ENCODE data around the gene KCND3. TPM values are rescaled to one million over a fixed set of nuclear protein-coding genes. Genes with fewer than 3 reads are reported as not detected.

The KCND3 gene
- total RNA-seq, 2 experiments from 2014 or later, result not detected

- no peak for DNase-seq
- POLR2A ChIA-PET, result no interaction called here
- H3K36me3 Mint-ChIP-seq (ENCODE audit: low read depth), result no peaks in the 10 kb centered on the region
- H3K27me3 Mint-ChIP-seq, result peaks cover 25% of the 10 kb centered on the region
- no peak overlapping the region for H3K4me3 Mint-ChIP-seq
- H3K27ac Mint-ChIP-seq, result no peak overlapping the region
- no peaks in the 10 kb centered on the region for H3K9me3 Mint-ChIP-seq
- no peaks in the 10 kb centered on the region for H3K4me1 Mint-ChIP-seq
- CTCF ChIA-PET, result no interaction called here
These were observed 167.3 kb downstream of the KCND3 start for GRCh38 chr1:111822138-111822537.

GRCh38 chr1:111821121-111821745 lies 168.2 kb downstream of the KCND3 start:
- H3K9me3 Mint-ChIP-seq, result no peaks in the 10 kb centered on the region
- no peaks in the 10 kb centered on the region for H3K36me3 Mint-ChIP-seq (ENCODE audit: low read depth)
- ChIA-PET POLR2A (interaction anchor here (0.6 kb wide), 1 partner anchor 241 kb away, joined by 3 read pairs; no protein-coding TSS in a partner anchor), CTCF (no interaction called here)
- H3K27me3 Mint-ChIP-seq, result peaks cover 25% of the 10 kb centered on the region
- no peak overlapping the region for H3K27ac Mint-ChIP-seq
- no peaks in the 10 kb centered on the region for H3K4me1 Mint-ChIP-seq
- no peak overlapping the region for H3K4me3 Mint-ChIP-seq
- no peak for DNase-seq

DNA sequence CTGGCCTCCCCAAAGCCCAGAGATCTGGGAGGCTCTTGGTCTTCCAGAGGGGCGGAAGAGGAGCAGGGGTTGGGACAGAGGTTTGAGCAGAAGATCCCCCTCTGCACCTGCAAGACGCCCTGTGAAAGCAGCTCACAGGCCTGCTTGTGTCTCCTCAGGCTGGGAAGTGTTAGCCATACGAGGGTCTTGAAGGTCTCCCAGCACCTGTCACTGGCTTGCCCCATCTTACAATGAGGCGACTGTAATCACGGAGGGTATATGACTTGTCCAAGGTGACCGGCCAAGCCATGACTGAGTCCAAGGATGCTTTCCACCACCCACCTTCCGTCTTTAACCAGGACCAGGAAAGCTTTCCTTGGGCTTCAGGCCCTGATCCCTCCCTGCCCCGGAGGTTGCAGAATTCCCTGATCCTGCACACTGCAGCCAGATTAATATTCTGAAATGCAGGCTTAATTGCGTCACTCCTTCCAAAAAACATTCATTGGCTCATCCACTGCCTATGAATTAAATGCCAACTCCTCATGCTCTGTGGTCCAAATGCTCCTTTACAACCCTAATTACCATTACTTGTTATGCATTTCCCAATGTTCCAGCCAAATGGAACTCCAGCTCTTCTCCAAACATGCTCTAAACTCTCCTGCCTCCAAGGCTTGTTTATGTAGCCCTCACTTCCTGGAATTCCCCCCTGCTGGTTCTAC lies 169.8 kb downstream of the KCND3 start:
- no peaks in the 10 kb centered on the region for H3K36me3 Mint-ChIP-seq (ENCODE audit: low read depth)
- no peak overlapping the region for H3K4me3 Mint-ChIP-seq
- no peak for DNase-seq
- H3K27me3 Mint-ChIP-seq, result peaks cover 17% of the 10 kb centered on the region
- no peaks in the 10 kb centered on the region for H3K9me3 Mint-ChIP-seq
- CTCF ChIA-PET, result no interaction called here
- H3K27ac Mint-ChIP-seq, result no peak overlapping the region
- POLR2A ChIA-PET, result no interaction called here
- no peaks in the 10 kb centered on the region for H3K4me1 Mint-ChIP-seq

DNA sequence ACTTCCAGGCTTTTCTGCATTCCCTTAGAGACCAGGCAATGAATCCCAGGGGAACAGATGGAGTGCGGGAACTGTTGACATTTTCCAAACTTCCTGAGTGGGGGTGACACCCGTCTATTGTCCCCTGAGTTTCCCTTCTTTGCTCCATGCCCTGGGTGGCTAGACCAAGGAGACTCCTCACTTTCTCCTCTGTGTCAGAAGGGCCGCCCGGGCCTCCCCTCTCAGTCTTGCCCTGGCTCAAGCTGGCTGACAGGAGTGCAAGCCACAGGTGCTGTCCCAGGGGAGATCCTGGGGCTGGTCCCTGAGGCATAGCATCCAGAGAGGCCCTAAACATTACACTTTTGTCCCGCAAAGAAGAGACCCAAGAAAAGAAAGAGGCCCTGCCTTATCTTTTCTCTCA lies 170.9 kb downstream of the KCND3 start:
- no peak for DNase-seq
- no peaks in the 10 kb centered on the region for H3K36me3 Mint-ChIP-seq (ENCODE audit: low read depth)
- ChIA-PET CTCF (interaction anchor here (0.5 kb wide), 1 partner anchor 212 kb away, joined by 3 read pairs; no protein-coding TSS in a partner anchor), POLR2A (no interaction called here)
- H3K4me1 Mint-ChIP-seq, result no peaks in the 10 kb centered on the region
- no peak overlapping the region for H3K27ac Mint-ChIP-seq
- H3K9me3 Mint-ChIP-seq, result no peaks in the 10 kb centered on the region
- peaks cover 12% of the 10 kb centered on the region for H3K27me3 Mint-ChIP-seq
- no peak overlapping the region for H3K4me3 Mint-ChIP-seq

DNA sequence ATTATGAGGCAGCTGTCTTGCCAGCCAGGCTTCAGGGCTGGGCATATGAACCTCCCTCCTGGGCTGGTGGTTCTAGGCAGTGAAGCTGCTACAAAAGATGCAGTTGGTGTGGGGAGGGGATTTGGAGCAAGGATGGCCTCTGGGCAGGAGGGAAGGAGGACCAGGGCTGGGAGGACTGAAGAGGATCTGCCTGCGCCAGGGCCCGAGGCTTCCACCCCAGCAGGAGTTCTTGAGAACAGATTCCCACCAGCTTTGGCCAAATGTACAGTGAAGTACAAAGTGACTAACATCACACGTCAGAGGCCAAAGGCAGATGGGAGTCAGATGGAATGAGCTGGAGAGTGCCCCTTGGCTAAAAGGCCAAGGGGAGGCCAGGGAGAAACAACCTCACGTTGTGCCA lies 171.4 kb downstream of the KCND3 start:
- ChIA-PET POLR2A (no interaction called here), CTCF (no interaction called here)
- no peaks in the 10 kb centered on the region for H3K9me3 Mint-ChIP-seq
- H3K27ac Mint-ChIP-seq, result no peak overlapping the region
- no peaks in the 10 kb centered on the region for H3K4me1 Mint-ChIP-seq
- no peaks in the 10 kb centered on the region for H3K36me3 Mint-ChIP-seq (ENCODE audit: low read depth)
- peaks cover 12% of the 10 kb centered on the region for H3K27me3 Mint-ChIP-seq
- no peak overlapping the region for H3K4me3 Mint-ChIP-seq
- DNase-seq, result no peak

GRCh38 chr1:111814642-111815041 lies 174.8 kb downstream of the KCND3 start:
- CTCF ChIA-PET, result no interaction called here
- H3K27ac Mint-ChIP-seq, result no peak overlapping the region
- H3K36me3 Mint-ChIP-seq (ENCODE audit: low read depth), result no peaks in the 10 kb centered on the region
- POLR2A ChIA-PET, result no interaction called here
- DNase-seq, result no peak
- H3K9me3 Mint-ChIP-seq, result no peaks in the 10 kb centered on the region
- H3K4me3 Mint-ChIP-seq, result no peak overlapping the region
- H3K27me3 Mint-ChIP-seq, result peaks cover 4% of the 10 kb centered on the region
- no peaks in the 10 kb centered on the region for H3K4me1 Mint-ChIP-seq

- no peaks in the 10 kb centered on the region for H3K4me1 Mint-ChIP-seq
- ChIA-PET POLR2A (no interaction called here), CTCF (no interaction called here)
- H3K27me3 Mint-ChIP-seq, result peaks cover 4% of the 10 kb centered on the region
- no peak overlapping the region for H3K27ac Mint-ChIP-seq
- H3K36me3 Mint-ChIP-seq (ENCODE audit: low read depth), result no peaks in the 10 kb centered on the region
- H3K9me3 Mint-ChIP-seq, result no peaks in the 10 kb centered on the region
- no peak for DNase-seq
- H3K4me3 Mint-ChIP-seq, result no peak overlapping the region
These were observed 175.2 kb downstream of the KCND3 start for GRCh38 chr1:111814305-111814628.

DNA sequence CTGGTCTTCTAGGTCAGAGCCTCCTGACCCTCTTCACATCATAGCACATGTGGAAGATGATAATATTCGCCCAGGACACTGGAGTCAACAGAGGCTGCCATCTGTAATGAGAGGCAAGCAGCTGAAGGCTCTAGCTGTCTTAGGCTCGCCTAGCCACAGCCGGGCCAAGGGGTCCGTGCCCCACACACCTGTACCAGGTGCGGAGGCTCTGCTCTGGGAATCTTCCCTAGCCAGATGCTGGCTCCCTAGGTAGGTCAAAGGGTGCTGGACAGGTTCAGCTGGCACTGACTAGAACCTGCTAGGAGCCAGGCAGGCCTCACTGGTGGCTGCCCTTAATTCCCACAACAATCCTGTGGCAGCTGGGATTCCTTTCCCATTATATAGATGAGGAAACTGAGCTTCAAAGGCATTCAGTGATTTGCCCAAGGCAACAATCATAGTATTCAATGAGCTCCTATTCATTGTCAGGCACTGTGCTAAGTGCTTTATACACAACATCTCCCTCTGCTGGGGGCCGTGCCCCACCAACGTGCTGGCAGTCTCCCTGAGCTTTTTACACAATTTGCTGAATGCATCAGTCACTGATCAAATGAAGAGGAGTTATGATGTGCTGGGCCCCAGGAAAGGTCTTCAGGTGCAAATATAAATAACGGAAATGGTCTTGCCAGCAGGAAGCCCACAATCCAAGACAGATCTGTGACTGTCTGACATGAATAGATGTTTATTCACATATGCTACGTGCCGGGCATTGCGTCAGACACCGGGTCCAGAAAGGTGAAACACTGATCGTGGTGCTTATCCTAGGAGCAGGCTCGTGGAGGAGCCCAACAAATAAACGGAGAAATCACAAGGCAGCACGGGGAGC lies 175.8 kb downstream of the KCND3 start:
- Mint-ChIP-seq H3K4me1 (no peaks in the 10 kb centered on the region), H3K27ac (no peak overlapping the region), H3K27me3 (peaks cover 2% of the 10 kb centered on the region), H3K4me3 (no peak overlapping the region), H3K9me3 (no peaks in the 10 kb centered on the region), H3K36me3 (ENCODE audit: low read depth) (no peaks in the 10 kb centered on the region)
- POLR2A ChIA-PET, result no interaction called here
- no peak for DNase-seq
- CTCF ChIA-PET, result no interaction called here

- H3K27me3 Mint-ChIP-seq, result peaks cover 5% of the 10 kb centered on the region
- no peak overlapping the region for H3K27ac Mint-ChIP-seq
- no peaks in the 10 kb centered on the region for H3K36me3 Mint-ChIP-seq (ENCODE audit: low read depth)
- no peaks in the 10 kb centered on the region for H3K4me1 Mint-ChIP-seq
- H3K9me3 Mint-ChIP-seq, result no peaks in the 10 kb centered on the region
- no peak overlapping the region for H3K4me3 Mint-ChIP-seq
- DNase-seq, result no peak
- POLR2A ChIA-PET, result no interaction called here
- CTCF ChIA-PET, result no interaction called here
These were observed 177.2 kb downstream of the KCND3 start for GRCh38 chr1:111812306-111812705.

- ChIA-PET CTCF (no interaction called here), POLR2A (no interaction called here)
- no peak overlapping the region for H3K27ac Mint-ChIP-seq
- no peaks in the 10 kb centered on the region for H3K36me3 Mint-ChIP-seq (ENCODE audit: low read depth)
- H3K4me3 Mint-ChIP-seq, result no peak overlapping the region
- H3K9me3 Mint-ChIP-seq, result no peaks in the 10 kb centered on the region
- no peak for DNase-seq
- no peaks in the 10 kb centered on the region for H3K4me1 Mint-ChIP-seq
- peaks cover 5% of the 10 kb centered on the region for H3K27me3 Mint-ChIP-seq
These were observed 177.6 kb downstream of the KCND3 start for GRCh38 chr1:111811891-111812290.

DNA sequence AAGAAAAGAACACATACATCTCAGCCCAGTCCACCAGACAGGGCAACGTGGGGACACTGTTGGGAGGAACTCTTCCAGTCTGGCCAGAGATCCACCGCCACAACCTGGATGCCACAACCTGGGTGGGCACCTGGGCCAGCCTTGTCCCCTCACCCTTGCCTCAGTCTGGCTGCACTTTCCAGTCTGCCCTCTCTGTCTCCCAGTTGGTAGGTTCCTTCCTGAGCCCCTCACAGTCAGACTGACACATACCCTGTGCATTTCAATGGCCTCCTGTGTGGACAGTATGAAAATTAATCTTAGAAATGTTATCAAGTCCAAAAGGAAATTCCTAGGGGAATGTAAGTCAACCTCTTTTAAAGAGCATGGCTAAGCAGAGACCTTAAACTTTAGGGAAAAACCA lies 184.2 kb downstream of the KCND3 start:
- Mint-ChIP-seq H3K27ac (no peak overlapping the region), H3K36me3 (ENCODE audit: low read depth) (no peaks in the 10 kb centered on the region), H3K4me1 (no peaks in the 10 kb centered on the region), H3K9me3 (no peaks in the 10 kb centered on the region), H3K4me3 (no peak overlapping the region), H3K27me3 (peaks cover 5% of the 10 kb centered on the region)
- CTCF ChIA-PET, result no interaction called here
- POLR2A ChIA-PET, result no interaction called here
- no peak for DNase-seq

GRCh38 chr1:111804776-111805175 lies 184.7 kb downstream of the KCND3 start:
- POLR2A ChIA-PET, result no interaction called here
- Mint-ChIP-seq H3K4me1 (no peaks in the 10 kb centered on the region), H3K9me3 (no peaks in the 10 kb centered on the region), H3K4me3 (no peak overlapping the region), H3K27me3 (peaks cover 5% of the 10 kb centered on the region), H3K27ac (no peak overlapping the region), H3K36me3 (ENCODE audit: low read depth) (no peaks in the 10 kb centered on the region)
- DNase-seq, result no peak
- CTCF ChIA-PET, result no interaction called here

- POLR2A ChIA-PET, result no interaction called here
- Mint-ChIP-seq H3K27ac (no peak overlapping the region), H3K36me3 (ENCODE audit: low read depth) (no peaks in the 10 kb centered on the region), H3K4me1 (no peaks in the 10 kb centered on the region), H3K27me3 (peaks cover 10% of the 10 kb centered on the region), H3K4me3 (no peak overlapping the region), H3K9me3 (no peaks in the 10 kb centered on the region)
- DNase-seq, result no peak
- CTCF ChIA-PET, result no interaction called here
These were observed 185.5 kb downstream of the KCND3 start for GRCh38 chr1:111803951-111804350.

GRCh38 chr1:111802984-111803383 lies 186.5 kb downstream of the KCND3 start:
- POLR2A ChIA-PET, result no interaction called here
- DNase-seq, result no peak
- H3K4me1 Mint-ChIP-seq, result no peaks in the 10 kb centered on the region
- CTCF ChIA-PET, result no interaction called here
- H3K4me3 Mint-ChIP-seq, result no peak overlapping the region
- H3K27me3 Mint-ChIP-seq, result peaks cover 7% of the 10 kb centered on the region
- no peak overlapping the region for H3K27ac Mint-ChIP-seq
- H3K9me3 Mint-ChIP-seq, result no peaks in the 10 kb centered on the region
- H3K36me3 Mint-ChIP-seq (ENCODE audit: low read depth), result no peaks in the 10 kb centered on the region

All from activated CD4-positive, alpha-beta memory T cell treated with anti-CD3 and anti-CD28 coated beads, Interleukin-2, amount 10 ng/mL, durations not matched to agents 7 days and 5 days (primary cell).